ENCODE measurements around the gene SPAG6.
"Not testable (repeated sequence)": the region's sequence is repeated elsewhere in the genome, so short reads cannot be mapped to it uniquely, and the experiment has no call there.

Gene SPAG6

DNA sequence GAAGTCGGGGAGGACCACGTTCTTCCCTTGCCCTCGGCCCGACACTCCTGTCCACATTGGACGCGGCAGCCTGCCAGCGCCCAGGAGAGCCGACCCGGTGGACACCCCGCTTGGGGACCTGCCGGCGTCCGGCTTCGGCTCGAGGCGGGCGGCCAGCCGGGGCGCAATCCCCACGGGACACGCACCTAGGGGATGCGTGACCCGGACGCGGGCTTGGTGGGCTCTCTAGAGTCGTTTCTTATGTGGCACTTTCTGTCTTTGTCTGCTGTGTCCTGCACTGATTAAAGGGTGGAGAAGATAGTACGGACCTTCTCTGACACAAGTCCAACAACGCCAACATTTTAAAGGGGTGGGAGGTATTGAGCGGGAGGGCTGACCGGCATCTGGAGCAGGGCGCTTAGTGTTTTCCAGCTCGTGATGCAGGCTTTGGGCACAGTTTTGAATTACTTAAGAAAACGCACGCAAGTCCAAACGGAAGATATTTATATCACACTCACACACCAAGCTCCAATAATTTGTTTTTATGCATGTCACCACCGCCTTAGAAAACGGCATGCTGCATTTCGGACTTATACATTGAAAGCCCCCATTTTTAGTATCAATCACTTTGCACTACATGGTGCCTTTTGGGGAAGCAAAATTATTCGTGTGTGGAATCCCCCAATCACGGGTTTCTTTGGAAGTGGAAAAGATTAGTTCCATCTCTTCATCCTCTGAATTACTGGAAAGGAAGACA lies 3.9 kb upstream of the SPAG6 start:
- DNase-seq (ENCODE audit: low read depth): no peak

DNA sequence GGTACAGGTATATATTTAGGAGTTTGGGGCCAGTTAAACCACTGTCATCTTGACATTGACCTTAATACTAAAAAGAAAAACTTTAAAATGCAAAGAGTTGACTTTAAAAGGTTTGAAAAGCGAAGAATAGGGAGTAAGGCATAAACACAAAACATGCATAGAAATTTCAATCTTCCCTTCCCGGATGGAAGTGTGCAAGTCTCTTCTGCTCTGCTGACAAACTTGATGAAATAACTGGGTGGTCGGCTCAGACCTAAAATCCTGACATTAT lies 3.4 kb upstream of the SPAG6 start:
- DNase-seq (ENCODE audit: low read depth): no peak

- DNase-seq (ENCODE audit: low read depth): no peak
Measured at GRCh38 chr10:22342421-22342820, 2.9 kb upstream of the SPAG6 start.

DNA sequence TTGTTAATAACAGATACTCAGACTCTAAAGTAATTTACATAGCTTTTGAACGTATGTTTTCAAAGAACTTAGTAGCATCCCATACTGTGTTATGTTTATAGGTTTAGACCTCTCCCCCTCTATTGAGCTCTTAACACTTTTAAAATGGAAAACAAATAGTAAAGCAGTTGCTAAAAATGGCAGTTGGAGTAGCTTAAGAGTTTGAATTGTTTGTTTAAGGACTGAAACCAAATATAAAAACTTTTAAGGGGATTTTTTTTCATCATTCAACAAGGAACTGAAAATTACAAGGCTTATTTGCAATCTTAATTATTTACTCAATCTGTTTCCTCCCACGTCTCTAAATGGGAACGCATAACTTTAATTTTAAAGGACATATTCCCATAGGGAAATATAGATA lies 1.6 kb upstream of the SPAG6 start:
- no peak for DNase-seq (ENCODE audit: low read depth)

DNA sequence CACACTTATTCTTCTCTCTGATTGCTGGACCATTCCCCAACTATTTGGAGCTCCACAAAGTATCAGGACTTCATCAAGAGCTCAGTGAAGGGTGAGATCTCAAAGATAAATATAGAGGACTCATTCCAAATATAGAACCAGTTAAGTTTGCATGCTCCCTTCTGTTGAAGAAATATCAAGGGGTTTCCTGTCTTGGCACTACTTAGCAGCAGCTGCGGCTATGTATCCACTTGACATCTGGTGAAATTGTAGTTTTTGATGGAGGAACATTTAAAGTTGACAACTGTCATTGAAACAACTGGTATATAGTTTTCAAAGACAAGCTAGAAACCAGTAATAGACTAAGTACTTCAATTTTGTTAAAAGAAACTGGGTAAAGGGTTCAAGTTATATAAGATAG lies 1.0 kb upstream of the SPAG6 start:
- no peak for DNase-seq (ENCODE audit: low read depth)

- no peak for DNase-seq (ENCODE audit: low read depth)
Measured at GRCh38 chr10:22344781-22345300, 455 bp upstream of the SPAG6 start.

DNA sequence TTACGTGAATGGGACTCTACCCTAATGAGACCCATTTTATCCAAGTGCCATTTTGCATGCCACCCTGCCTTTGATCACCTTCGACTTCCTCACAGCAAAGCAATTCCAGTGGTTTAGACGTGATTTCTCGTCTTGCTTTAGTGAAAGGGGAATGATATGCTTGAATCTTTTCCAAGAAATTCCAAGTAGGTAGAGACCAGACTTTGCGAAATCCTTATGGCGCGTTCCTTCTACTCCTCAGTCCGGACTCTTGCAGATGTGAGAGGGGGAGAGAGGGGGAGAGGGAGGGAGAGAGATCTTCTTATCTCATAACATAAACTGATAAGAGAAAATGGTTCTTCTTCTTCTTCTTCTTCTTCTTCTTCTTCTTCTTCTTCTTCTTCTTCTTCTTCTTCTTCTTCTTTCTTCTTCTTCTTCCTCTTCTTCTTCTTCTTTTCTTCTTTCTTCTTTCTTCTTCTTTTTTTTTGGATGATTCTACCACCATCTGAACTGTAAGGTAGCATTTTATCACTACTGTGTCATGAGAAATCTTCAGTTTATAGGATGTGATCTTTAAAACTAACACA lies 883 bp downstream of the SPAG6 start:
- no peak for DNase-seq (ENCODE audit: low read depth)

- no peak for DNase-seq (ENCODE audit: low read depth)
Measured at GRCh38 chr10:22349755-22350154, 4.5 kb downstream of the SPAG6 start.

DNA sequence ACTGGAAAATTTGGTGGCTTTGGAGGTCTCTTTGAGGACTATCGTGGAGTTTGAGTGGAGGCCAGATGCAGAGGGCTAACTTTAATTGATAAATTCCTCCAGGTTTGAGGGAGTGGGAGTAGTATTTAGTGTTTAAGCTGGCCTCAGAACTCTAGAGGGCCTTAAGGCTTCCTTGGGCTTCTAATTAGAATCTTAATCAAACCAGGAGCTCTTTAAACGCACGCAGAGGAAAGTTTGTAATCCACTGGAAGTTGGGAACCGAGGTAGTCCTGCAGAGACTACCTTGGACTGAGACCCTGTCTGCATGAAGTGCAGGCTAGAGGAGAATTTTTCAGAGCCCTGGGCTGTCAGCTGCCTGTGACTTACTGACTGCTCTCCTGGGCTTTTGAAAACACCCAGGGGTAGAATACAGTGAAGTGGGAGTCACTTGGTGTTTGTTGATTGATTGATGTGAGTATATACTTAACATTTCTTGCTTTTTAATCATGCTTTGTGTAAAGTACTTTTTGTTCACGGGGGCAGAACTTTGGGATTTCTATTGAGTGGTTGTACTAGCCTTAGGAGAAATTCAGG lies 5.9 kb downstream of the SPAG6 start:
- DNase-seq (ENCODE audit: low read depth): no peak

DNA sequence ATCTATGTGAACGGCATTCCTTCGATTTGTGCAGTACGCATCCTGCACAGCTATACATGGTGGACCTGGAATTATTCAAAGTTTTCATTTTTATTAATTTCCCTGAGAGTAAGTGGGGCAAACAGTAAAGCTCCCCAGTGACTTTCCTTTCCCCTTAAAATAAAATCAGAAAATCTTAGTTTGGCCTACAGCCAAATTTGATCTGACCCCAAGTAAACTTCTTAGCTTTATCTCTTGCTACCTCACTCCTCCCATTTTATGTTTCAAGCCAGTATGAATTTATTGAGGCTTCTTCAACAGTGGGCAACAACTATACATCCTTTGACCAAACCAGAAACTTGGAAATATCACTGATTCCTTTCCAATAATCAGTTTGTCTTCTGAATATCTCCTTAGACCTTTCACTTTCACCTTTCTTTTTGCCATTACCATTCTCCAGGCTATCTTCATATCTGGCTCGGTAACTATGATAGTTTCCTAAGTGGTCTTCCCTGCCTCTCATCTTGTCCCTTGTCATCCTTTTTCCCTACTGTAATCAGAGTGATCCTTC lies 11.1 kb downstream of the SPAG6 start:
- no peak for DNase-seq (ENCODE audit: low read depth)

DNA sequence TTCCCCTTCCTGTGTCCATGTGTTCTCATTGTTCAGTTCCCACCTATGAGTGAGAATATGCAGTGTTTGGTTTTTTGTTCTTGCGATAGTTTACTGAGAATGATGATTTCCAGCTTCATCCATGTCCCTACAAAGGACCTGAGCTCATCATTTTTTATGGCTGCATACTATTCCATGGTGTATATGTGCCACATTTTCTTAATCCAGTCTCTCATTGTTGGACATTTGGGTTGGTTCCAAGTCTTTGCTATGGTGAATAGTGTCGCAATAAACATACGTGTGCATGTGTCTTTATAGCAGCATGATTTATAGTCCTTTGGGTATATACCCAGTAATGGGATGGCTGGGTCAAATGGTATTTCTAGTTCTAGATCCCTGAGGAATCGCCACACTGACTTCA lies 12.5 kb downstream of the SPAG6 start:
- DNase-seq (ENCODE audit: low read depth): not testable (repeated sequence)

DNA sequence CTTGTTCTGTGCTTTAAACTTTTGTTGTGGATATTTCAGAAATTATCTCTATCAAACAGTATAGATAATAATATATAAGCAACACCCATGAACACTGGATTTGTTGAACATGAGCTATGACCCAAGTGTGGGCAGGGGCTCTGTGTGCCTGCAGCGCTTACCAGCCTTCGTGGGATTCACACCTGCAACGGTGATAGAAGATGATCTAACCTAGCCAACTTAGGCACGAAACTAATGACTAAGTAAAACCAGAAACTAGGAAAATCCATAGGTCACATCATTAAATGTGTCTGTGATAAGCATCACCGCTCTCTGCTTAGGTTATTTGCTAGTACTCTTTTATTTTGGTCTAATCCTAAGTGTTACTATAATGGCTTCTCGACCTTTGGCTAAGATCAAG lies 18.0 kb downstream of the SPAG6 start:
- no peak for DNase-seq (ENCODE audit: low read depth)

DNA sequence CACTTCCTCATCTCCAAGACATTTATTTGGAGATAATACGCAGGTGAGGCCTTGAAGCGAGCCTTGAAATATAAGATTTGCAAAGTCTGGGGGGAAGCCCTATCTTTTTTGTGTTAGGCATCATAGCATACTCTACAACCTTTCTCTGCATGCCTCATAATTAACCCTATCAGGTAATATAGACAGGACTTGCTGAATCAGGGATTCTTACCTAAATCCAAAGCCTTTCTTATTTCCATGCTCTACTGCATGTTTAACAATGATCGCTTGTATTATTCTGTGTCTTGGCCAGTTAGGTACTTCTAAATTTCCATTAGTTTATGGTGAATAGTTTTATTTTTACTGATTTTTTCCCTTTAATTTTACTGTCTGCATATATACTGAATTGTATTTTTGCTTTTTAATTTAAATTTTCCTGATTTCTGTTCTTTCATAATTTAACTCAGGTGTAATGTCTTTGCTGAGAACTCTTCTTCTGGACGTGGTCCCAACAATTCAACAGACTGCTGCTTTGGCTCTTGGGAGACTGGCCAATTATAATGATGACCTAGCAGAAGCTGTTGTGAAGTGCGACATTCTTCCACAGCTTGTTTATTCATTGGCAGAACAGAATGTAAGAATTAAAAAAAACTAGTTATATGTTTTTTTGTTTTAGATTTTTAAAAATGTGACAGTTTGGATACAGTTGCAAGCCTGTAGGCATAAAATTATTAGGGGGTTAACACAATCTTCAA lies 19.3 kb downstream of the SPAG6 start:
- DNase-seq (ENCODE audit: low read depth): no peak

DNA sequence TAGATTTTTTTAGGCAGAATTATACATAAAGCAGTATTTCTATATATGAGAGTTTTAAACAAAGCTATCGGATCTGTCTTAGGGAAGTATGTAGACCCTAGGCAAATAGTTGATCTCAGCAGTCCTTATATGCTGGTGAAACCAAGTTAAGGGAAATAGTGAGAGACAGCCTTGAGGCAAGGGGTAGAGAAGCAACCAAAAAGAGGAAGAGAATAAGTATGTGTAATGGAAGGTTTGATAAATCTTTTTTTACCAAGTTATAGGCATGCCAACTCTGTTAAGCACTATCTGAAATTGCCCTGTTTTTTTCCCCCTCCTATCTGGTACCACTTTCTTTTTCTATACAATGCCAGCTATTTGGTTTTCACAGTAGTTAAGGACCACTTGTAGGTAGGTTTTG lies 19.9 kb downstream of the SPAG6 start:
- DNase-seq (ENCODE audit: low read depth): no peak

GRCh38 chr10:22365644-22366434 lies 20.5 kb downstream of the SPAG6 start:
- no peak for DNase-seq (ENCODE audit: low read depth)

DNA sequence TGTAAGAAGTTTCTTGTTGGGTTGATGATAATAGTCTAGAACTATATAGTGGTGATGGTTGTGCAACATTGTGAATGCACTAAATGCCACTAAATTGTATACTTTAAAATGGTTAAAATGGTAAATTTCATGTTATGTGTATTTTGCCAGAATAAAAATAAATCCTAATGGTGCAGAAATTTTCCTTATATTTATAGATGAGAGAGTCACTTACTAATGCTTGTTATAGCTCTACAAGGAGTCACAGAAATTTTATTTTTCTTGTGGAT lies 21.1 kb downstream of the SPAG6 start:
- DNase-seq (ENCODE audit: low read depth): no peak

DNA sequence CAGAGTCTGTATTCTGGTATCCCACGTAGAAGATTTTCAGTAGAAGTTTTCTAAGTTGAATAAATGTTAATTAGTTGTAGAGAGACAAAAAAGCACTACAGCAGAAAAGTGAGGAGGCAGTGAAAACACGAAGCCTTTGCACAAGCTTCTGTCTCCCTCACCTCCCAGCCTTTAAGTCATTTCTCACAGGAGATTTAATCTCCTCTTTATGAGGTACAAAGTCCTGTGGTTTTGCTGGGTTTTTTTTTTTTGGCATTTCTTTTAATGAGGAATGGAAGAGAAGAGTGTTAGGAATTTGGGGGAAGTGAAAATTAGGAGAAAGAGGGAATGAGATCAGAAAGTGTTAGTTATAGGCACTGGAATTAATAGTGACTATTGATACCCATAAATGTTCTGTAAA lies 21.5 kb downstream of the SPAG6 start:
- no peak for DNase-seq (ENCODE audit: low read depth)

DNA sequence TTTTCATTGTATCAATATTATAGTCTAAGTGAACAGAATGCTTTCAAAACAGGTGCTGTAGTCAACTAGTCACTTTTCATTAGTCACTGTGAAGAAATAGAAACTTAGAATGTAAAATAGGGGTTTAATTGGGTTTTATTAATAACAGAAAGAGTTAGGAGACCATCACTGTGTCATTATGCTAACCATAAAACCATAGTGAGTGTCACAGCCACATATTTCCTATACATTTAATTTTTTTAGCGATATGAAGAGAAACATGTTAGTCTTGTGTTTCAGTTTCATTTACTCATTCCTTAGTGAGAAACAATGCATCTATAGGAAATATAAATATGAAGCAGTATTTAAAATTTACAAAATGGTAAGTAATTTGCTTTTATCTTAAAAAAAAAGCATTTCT lies 22.2 kb downstream of the SPAG6 start:
- no peak for DNase-seq (ENCODE audit: low read depth)

DNA sequence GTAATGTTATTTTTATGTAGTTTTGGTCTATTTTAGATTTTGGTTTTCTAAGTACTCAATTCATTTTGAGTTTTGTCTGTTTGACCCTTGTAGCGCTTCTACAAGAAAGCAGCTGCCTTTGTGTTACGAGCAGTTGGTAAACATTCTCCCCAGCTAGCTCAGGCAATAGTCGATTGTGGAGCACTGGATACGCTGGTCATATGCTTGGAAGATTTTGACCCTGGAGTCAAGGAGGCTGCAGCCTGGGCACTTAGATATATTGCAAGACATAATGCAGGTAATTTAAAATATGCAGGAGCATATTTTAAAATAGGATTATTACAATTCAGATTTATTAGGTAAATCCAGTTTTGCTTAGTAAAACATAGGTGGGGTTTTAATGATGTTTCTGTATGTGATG lies 23.1 kb downstream of the SPAG6 start:
- no peak for DNase-seq (ENCODE audit: low read depth)

- DNase-seq (ENCODE audit: low read depth): no peak
Measured at GRCh38 chr10:22368981-22369380, 23.7 kb downstream of the SPAG6 start.

GRCh38 chr10:22369434-22370072 lies 24.3 kb downstream of the SPAG6 start:
- no peak for DNase-seq (ENCODE audit: low read depth)

DNA sequence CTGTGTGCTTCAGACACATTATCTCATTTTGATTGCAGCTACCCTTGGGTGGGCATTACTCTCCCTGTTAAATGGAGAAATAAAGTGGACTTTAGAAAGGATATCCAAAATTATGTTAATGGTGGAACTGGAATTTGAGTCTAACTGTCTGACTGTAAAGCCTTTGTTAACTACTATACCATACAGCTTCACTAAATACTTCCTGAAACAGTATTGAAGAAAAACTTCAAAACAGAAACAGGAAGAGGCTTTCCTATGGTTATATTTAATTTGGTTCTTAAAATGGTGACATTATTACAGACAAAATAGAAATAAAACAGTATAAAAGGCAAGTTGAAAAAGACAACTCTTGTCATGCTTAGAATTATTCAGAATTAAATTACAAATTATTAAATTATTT lies 25.0 kb downstream of the SPAG6 start:
- no peak for DNase-seq (ENCODE audit: low read depth)

Measured in CMK (cell line).